ENCODE measurements around the gene DLST. TPM values are rescaled to one million over a fixed set of nuclear protein-coding genes. Genes with fewer than 3 reads are reported as not detected.

The DLST gene
- total and polyA plus RNA-seq, 2 donors (not counting 1 experiment from before 2014, with no cell fraction given): 95.3 to 214 TPM

DNA sequence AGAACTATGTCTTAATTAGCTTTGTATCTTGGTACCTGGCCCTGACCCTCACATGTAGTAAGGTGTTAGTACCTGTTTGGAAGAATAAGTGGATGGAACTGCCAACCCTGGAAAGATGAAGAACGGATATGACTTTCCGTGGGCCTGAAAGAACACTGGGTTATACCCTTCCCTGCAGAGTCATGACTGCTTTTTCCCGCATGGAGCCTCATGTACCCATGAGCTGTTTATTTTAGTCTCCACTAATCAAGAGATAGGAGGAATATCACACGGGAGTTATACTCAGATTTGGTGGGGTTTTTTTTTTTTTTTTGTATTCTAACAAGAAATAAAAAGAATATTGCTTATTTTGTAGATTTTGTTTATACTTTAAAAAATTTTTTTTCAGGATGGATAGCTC lies 15.9 kb downstream of the DLST start:
- Histone ChIP-seq H3K9me3 (ENCODE audit: control insufficient read depth, insufficient read depth, low read depth, low read length) (no peaks in the 10 kb centered on the region), H3K27me3 (ENCODE audit: control insufficient read depth, insufficient read depth, low read length) (no peaks in the 10 kb centered on the region), H2AFZ (ENCODE audit: low read length) (no peak overlapping the region), H3K36me3 (ENCODE audit: control insufficient read depth, insufficient read depth, low read length) (peaks cover 33% of the 10 kb centered on the region), H3K9ac (ENCODE audit: insufficient read depth, low read length) (no peak overlapping the region), H3K4me2 (ENCODE audit: extremely low read depth, insufficient read depth, low read length) (no peak overlapping the region), H4K20me1 (ENCODE audit: control insufficient read depth, extremely low read depth, insufficient read depth, low read length) (no peaks in the 10 kb centered on the region), H3K27ac (ENCODE audit: insufficient read depth, low read length) (no peak overlapping the region), H3K4me1 (ENCODE audit: control insufficient read depth, extremely low read depth, insufficient read depth, low read length) (no peaks in the 10 kb centered on the region), H3K79me2 (ENCODE audit: control insufficient read depth, insufficient read depth, low read length) (no peaks in the 10 kb centered on the region), H3K4me3 (replicated peaks in 1 of 4; ENCODE audit: control extremely low read depth in 1 of 4, insufficient read depth in 1 of 4, low read depth in 3 of 4, low read length in 4 of 4) (no peak overlapping the region)
- no peak for TF ChIP-seq EZH2 (IDR thresholded peaks at IDR 0.05; ENCODE audit: low read length, missing control alignments)
- TF ChIP-seq, protein P1, sequence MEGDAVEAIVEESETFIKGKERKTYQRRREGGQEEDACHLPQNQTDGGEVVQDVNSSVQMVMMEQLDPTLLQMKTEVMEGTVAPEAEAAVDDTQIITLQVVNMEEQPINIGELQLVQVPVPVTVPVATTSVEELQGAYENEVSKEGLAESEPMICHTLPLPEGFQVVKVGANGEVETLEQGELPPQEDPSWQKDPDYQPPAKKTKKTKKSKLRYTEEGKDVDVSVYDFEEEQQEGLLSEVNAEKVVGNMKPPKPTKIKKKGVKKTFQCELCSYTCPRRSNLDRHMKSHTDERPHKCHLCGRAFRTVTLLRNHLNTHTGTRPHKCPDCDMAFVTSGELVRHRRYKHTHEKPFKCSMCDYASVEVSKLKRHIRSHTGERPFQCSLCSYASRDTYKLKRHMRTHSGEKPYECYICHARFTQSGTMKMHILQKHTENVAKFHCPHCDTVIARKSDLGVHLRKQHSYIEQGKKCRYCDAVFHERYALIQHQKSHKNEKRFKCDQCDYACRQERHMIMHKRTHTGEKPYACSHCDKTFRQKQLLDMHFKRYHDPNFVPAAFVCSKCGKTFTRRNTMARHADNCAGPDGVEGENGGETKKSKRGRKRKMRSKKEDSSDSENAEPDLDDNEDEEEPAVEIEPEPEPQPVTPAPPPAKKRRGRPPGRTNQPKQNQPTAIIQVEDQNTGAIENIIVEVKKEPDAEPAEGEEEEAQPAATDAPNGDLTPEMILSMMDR (conservative IDR thresholded peaks at IDR 0.05 in 1 of 2, IDR thresholded peaks at IDR 0.05 in 1 of 2; ENCODE audit: low read depth in 1 of 2, low read length in 2 of 2): no peak
- no peak for DNase-seq (ENCODE audit: low read depth in 2 of 2)

DNA sequence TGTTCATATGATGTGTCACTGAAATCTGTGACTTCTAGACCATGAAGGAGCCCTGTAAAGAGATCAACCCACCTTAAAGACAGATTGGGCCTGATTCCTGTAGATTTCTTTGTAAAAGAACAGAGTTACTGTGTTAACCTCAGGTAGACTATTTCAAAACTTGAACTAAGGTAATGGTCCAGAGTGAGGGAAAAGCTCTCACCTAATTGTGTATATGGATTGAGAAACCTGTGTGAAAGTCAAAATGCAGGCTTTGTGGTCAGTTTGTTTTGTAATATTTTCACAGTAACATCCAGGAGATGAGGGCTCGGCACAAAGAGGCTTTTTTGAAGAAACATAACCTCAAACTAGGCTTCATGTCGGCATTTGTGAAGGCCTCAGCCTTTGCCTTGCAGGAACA lies 16.4 kb downstream of the DLST start:
- H3K4me3 ChIP-seq (replicated peaks in 1 of 4; ENCODE audit: control extremely low read depth in 1 of 4, insufficient read depth in 1 of 4, low read depth in 3 of 4, low read length in 4 of 4): no peak overlapping the region
- no peaks in the 10 kb centered on the region for H3K27me3 ChIP-seq (ENCODE audit: control insufficient read depth, insufficient read depth, low read length)
- H3K4me2 ChIP-seq (ENCODE audit: extremely low read depth, insufficient read depth, low read length): no peak overlapping the region
- H3K79me2 ChIP-seq (ENCODE audit: control insufficient read depth, insufficient read depth, low read length): no peaks in the 10 kb centered on the region
- TF ChIP-seq, protein P1 (conservative IDR thresholded peaks at IDR 0.05 in 1 of 2, IDR thresholded peaks at IDR 0.05 in 1 of 2; ENCODE audit: low read depth in 1 of 2, low read length in 2 of 2): no peak
- TF ChIP-seq EZH2 (IDR thresholded peaks at IDR 0.05; ENCODE audit: low read length, missing control alignments): no peak
- H3K36me3 ChIP-seq (ENCODE audit: control insufficient read depth, insufficient read depth, low read length): peaks cover 32% of the 10 kb centered on the region
- H3K9me3 ChIP-seq (ENCODE audit: control insufficient read depth, insufficient read depth, low read depth, low read length): no peaks in the 10 kb centered on the region
- no peaks in the 10 kb centered on the region for H3K4me1 ChIP-seq (ENCODE audit: control insufficient read depth, extremely low read depth, insufficient read depth, low read length)
- no peak overlapping the region for H3K9ac ChIP-seq (ENCODE audit: insufficient read depth, low read length)
- H4K20me1 ChIP-seq (ENCODE audit: control insufficient read depth, extremely low read depth, insufficient read depth, low read length): no peaks in the 10 kb centered on the region
- H2AFZ ChIP-seq (ENCODE audit: low read length): no peak overlapping the region
- no peak for DNase-seq (ENCODE audit: low read depth in 2 of 2)
- no peak overlapping the region for H3K27ac ChIP-seq (ENCODE audit: insufficient read depth, low read length)

- H3K4me1 ChIP-seq (ENCODE audit: control insufficient read depth, extremely low read depth, insufficient read depth, low read length): no peaks in the 10 kb centered on the region
- no peak overlapping the region for H2AFZ ChIP-seq (ENCODE audit: low read length)
- no peaks in the 10 kb centered on the region for H3K9me3 ChIP-seq (ENCODE audit: control insufficient read depth, insufficient read depth, low read depth, low read length)
- H3K27ac ChIP-seq (ENCODE audit: insufficient read depth, low read length): no peak overlapping the region
- H3K4me3 ChIP-seq (replicated peaks in 1 of 4; ENCODE audit: control extremely low read depth in 1 of 4, insufficient read depth in 1 of 4, low read depth in 3 of 4, low read length in 4 of 4): no peak overlapping the region
- H3K9ac ChIP-seq (ENCODE audit: insufficient read depth, low read length): no peak overlapping the region
- DNase-seq (ENCODE audit: low read depth in 2 of 2): no peak
- peaks cover 30% of the 10 kb centered on the region for H3K36me3 ChIP-seq (ENCODE audit: control insufficient read depth, insufficient read depth, low read length)
- no peaks in the 10 kb centered on the region for H3K79me2 ChIP-seq (ENCODE audit: control insufficient read depth, insufficient read depth, low read length)
- no peaks in the 10 kb centered on the region for H3K27me3 ChIP-seq (ENCODE audit: control insufficient read depth, insufficient read depth, low read length)
- no peak for TF ChIP-seq EZH2 (IDR thresholded peaks at IDR 0.05; ENCODE audit: low read length, missing control alignments)
- TF ChIP-seq, protein P1 (conservative IDR thresholded peaks at IDR 0.05 in 1 of 2, IDR thresholded peaks at IDR 0.05 in 1 of 2; ENCODE audit: low read depth in 1 of 2, low read length in 2 of 2): no peak
- no peak overlapping the region for H3K4me2 ChIP-seq (ENCODE audit: extremely low read depth, insufficient read depth, low read length)
- H4K20me1 ChIP-seq (ENCODE audit: control insufficient read depth, extremely low read depth, insufficient read depth, low read length): no peaks in the 10 kb centered on the region
These were observed 17.0 kb downstream of the DLST start for GRCh38 chr14:74898694-74899093.

All from fibroblast of lung (primary cell).